ENCODE data around the gene SIK3.

SIK3 gene

GRCh38 chr11:116855413-116855812, 242.8 kb downstream of the SIK3 start:
- no peak for TF ChIP-seq CTCF (IDR thresholded peaks at IDR 0.05; ENCODE audit: extremely low read depth, insufficient read depth, missing control alignments)

GRCh38 chr11:116853461-116854073, 244.7 kb downstream of the SIK3 start:
- peak; percentile 90 for DNase-seq (ENCODE audit: low spot score)
- in situ Hi-C loops (cut with MboI; ENCODE audit: low pct_unique_long_range_greater_than_20kb, low sequenced_read_pairs, unreplicated experiment) = no loop called here
- no peak for TF ChIP-seq CTCF (IDR thresholded peaks at IDR 0.05; ENCODE audit: extremely low read depth, insufficient read depth, missing control alignments)

More at GRCh38 chr11:116855413-116855812, 242.8 kb downstream of the SIK3 start:
- in situ Hi-C loops (cut with MboI; ENCODE audit: low pct_unique_long_range_greater_than_20kb, low sequenced_read_pairs, unreplicated experiment) = no loop called here
- DNase-seq (ENCODE audit: low spot score) = no peak

- no peak for TF ChIP-seq CTCF (IDR thresholded peaks at IDR 0.05; ENCODE audit: extremely low read depth, insufficient read depth, missing control alignments)
- no peak for DNase-seq (ENCODE audit: low spot score)
- in situ Hi-C loops (cut with MboI; ENCODE audit: low pct_unique_long_range_greater_than_20kb, low sequenced_read_pairs, unreplicated experiment) = no loop called here
Measured at GRCh38 chr11:116852261-116853031, 245.8 kb downstream of the SIK3 start.

GRCh38 chr11:116851626-116852025, 246.6 kb downstream of the SIK3 start:
- DNase-seq (ENCODE audit: low spot score) = no peak
- in situ Hi-C loops (cut with MboI; ENCODE audit: low pct_unique_long_range_greater_than_20kb, low sequenced_read_pairs, unreplicated experiment) = no loop called here
- TF ChIP-seq CTCF (IDR thresholded peaks at IDR 0.05; ENCODE audit: extremely low read depth, insufficient read depth, missing control alignments) = no peak

- DNase-seq (ENCODE audit: low spot score) = no peak
- no peak for TF ChIP-seq CTCF (IDR thresholded peaks at IDR 0.05; ENCODE audit: extremely low read depth, insufficient read depth, missing control alignments)
Measured at GRCh38 chr11:116849486-116849885, 248.7 kb downstream of the SIK3 start.

GRCh38 chr11:116849060-116849459, 249.2 kb downstream of the SIK3 start:
- in situ Hi-C loops (cut with MboI; ENCODE audit: low pct_unique_long_range_greater_than_20kb, low sequenced_read_pairs, unreplicated experiment) = no loop called here
- DNase-seq (ENCODE audit: low spot score) = no peak
- no peak for TF ChIP-seq CTCF (IDR thresholded peaks at IDR 0.05; ENCODE audit: extremely low read depth, insufficient read depth, missing control alignments)

More at GRCh38 chr11:116849486-116849885, 248.7 kb downstream of the SIK3 start:
- in situ Hi-C loops (cut with MboI; ENCODE audit: low pct_unique_long_range_greater_than_20kb, low sequenced_read_pairs, unreplicated experiment) = no loop called here

Data from GM13977 (cell line).